HG03558 (cell line): Measurements from ENCODE around the gene ZNF584.
"Not testable (repeated sequence)": the region's sequence is repeated elsewhere in the genome, so short reads cannot be mapped to it uniquely, and the experiment has no call there.

Experiments used
- ATAC-seq: cut with Tn5 transposase; IDR thresholded peaks from one replicate; pipeline ENCODE4 v1.9.1; 2021; ENCODE audit warnings: moderate number of reproducible peaks; ENCODE audit not compliant: unreplicated experiment; ENCODE audit errors: extremely low read depth

ZNF584 gene

DNA sequence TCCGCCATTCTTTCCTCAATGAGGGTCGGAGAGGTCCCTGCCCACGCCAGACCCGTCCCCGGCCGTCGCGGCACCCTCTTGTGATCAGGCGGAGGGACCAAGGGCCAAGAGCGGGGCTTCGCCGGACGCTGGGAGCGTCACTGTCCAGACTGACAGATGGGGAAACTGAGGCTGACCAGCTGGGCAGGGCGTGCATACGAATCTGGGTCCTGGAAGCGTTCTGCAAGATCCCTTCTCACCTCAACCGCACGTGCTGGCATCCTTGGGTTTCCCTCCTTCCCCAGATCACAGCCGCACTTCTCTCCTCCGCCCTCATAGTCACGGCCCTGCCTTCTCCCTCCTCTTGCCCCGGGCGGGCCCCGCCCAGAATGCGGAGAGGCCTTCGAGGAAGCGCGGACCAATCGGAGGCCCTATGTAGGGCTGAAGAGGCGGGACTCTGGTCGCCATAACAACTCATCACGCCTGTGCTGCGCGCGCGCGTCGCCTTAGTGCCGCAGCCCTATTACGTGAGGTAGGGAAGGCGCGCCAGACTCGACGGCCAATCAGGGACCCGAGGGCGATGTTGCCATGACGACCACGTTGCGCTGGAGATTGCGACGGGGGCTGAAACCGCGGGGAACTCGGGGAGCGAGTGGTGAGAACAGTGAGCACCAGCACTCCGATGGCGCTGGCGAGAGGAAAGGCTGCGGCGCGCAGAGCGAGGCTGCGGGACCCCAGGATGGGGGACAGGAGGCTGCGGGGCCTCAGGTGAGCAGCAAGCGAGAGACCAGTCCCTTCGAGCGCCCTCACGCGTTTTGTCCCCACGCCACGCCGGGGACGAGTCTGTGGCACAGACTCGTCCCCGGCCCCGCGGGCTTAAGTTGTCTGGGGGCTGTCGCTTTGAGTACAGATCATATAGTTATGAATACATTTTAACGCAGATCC lies 7.3 kb upstream of the ZNF584 start:
- ATAC-seq: peak; percentile 80

- ATAC-seq: no peak
Measured at GRCh38 chr19:58401840-58402421, 6.5 kb upstream of the ZNF584 start.

DNA sequence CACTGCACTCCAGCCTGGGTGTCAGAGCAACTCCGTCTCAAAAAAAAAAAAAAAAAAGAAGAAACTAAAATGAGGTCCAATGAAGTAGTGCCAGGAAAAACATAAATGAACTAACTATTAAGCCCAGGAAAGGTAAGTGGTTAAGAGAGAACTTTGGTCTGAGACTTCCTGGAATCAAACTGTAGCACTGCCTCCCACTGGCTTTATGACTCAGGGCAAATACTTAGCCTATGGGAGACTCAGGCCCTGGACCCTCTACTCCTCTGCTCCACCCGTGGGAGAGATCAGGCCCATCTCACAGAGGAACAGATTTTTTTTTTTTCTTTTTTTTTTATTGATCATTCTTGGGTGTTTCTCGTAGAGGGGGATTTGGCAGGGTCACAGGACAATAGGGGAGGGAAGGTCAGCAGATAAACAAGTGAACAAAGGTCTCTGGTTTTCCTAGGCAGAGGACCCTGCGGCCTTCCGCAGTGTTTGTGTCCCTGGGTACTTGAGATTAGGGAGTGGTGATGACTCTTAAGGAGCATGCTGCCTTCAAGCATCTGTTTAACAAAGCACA lies 4.5 kb upstream of the ZNF584 start:
- not testable (repeated sequence) for ATAC-seq

DNA sequence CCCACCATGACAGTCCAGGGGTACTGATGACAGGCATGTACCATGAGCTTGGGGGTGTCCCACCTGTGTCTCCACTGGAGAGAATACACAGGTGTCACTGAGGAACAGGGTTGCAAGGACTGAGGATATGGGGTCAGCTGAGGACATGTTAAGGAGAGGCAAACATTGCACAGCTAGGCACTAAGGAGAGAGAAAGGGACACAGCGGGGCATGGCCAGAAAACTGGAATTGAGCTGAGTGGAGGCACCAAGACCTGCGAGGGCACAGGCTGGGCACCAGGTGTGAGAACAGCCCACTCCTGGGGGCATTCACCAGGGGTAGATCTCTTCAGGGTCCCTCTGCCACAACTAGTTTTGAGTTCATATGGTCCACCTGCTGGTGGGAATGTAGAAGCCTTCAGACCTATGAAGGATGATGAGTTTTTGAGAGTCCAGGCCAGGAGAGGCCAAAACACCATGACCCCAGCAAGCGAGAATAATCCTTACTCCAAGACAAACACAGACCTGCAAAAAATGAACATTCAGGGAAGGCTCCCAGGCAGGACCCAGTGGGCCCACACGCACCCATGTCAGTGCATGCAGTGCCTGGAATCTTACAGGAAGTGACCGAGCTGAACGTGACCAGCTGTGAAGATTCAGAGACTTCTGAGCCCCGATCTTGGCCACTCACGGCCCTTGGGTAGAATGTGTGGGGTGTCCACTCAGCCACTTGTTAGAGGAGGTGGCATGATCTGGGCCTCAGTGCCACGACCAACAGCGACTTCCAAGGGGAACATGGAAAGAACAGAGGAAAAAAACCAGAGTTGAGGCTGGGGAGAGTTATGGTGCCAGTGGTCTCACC lies 1.4 kb upstream of the ZNF584 start:
- no peak for ATAC-seq

DNA sequence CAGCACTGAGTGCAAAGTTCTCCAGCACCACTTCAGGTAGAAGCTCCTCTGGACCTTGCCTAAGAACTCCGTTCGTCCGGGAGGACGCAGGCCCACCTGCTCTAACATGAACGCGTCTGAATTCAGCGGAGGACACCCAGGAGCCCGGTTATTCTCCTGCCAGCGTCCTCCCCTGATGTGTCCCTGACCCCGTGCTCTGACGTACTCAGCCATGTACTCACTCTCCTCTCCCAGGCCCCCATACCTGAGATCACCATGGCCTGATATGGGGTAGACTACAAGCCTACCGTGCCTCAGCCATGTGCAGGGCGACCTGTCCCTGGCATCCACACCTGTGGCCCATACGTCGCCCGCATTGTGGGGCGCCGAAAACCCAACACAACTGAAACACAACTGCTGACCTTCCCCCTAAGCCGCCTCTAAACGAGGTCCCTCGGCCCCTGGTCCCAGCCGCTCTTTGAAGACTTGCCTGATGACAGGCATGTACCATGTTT lies 744 bp upstream of the ZNF584 start:
- ATAC-seq: no peak

DNA sequence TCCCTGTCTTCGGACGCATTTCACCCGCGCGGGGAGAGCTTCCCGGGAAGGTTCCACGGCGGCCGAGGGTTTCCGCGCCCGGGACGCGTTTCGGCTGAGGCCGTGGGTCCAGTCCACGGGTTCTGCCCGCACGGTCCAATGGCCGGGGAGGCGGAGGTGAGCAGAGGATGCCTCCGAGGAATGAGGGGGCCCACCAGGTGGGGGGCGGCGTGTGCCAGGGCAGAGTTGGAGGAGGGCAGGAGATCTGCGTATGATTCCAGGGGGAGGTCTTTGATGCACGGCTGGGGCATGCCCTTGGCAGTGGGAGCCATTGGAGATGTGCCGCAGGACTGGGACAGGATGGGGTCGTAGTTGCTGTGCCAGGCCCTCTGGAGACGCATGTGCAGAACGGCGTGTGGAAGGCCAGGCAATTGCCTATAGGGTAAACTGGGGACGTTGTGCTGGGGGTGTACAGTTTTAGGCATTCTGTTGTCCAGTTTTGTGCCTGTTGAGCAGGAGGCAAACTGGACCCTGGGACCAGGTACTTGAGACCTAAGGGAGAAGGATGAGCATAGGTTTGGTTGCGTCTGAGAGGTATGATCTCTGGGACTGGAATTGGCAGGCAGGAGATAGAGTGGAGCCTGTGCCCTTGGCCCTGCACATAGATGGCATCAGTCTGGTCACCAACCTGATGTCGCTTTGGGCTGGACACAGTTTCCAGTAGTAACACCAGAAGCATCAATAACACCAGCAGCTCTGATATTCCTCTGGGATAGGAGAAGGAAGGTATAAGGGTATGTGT lies 751 bp downstream of the ZNF584 start:
- no peak for ATAC-seq

DNA sequence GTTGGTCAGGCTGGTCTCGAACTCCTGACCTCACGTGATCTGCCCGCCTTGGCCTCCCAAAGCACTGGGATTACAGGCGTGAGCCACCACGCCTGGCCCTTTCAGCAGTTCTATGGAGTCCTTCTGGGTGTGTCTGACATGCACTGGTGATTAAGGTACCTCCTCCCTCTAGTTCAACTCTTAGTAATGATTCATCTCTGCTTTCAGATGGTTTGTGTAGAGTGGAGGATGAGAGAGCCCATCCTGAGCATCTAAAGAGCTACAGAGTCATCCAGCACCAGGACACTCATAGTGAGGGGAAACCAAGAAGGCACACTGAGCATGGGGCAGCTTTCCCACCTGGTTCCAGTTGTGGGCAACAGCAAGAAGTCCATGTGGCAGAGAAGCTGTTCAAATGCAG lies 8.2 kb downstream of the ZNF584 start:
- ATAC-seq: no peak

GRCh38 chr19:58417071-58417470 lies 8.6 kb downstream of the ZNF584 start:
- no peak for ATAC-seq

DNA sequence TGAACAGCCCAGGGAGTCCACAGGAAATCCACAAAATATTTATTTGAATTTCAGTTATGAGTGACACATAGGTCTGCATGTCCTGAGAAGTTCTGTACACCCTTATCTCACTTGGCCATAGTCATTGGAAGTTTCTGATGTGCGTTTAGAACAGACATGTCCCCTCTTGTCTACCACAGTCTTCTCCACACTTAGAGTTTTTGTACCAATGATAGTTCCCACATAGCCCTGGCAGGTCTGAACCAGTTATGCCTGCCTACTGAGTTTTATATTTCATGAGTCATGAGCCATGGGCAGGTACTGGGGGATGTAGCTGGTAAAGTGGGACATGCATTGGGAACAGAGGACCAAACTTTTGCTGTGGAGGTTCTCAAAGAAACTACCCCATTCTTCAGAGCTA lies 20.2 kb downstream of the ZNF584 start:
- no peak for ATAC-seq

DNA sequence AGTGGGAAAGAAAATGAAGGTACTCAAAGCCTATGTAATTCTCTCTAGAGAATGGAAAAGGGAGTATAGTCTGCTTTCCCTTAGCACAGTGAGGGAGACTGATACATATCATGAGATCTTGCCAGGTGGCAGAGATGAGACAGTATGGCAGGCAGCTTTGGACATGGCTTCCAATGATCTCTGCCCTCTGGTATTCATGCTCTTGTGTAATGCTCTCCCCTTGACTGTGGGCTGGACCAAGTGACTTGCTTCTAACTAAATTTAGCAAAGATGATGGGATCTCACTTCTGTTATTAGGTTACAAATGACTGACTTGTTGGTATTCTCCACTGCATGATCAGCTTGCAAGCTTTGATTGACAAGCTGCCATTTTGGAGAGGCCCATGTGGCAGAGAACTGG lies 21.3 kb downstream of the ZNF584 start:
- ATAC-seq: no peak

DNA sequence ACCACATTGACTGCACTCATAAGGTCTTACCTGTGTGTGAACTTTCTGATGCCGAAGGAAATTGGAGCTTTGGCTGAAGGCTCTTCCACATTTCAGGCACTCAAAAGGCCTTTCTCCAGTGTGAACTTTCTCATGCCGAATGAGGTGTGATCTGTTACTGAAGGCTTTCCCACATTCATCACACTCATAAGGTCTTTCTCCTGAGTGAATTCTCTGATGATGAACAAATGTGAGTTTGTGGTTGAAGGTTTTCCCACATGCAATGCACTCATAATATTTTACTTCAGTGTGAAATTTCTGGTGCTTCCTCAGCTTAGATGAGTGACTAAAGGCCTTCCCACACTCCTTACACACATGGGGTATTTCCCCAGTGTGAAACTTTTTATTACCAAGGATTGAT lies 25.8 kb downstream of the ZNF584 start:
- ATAC-seq: no peak

DNA sequence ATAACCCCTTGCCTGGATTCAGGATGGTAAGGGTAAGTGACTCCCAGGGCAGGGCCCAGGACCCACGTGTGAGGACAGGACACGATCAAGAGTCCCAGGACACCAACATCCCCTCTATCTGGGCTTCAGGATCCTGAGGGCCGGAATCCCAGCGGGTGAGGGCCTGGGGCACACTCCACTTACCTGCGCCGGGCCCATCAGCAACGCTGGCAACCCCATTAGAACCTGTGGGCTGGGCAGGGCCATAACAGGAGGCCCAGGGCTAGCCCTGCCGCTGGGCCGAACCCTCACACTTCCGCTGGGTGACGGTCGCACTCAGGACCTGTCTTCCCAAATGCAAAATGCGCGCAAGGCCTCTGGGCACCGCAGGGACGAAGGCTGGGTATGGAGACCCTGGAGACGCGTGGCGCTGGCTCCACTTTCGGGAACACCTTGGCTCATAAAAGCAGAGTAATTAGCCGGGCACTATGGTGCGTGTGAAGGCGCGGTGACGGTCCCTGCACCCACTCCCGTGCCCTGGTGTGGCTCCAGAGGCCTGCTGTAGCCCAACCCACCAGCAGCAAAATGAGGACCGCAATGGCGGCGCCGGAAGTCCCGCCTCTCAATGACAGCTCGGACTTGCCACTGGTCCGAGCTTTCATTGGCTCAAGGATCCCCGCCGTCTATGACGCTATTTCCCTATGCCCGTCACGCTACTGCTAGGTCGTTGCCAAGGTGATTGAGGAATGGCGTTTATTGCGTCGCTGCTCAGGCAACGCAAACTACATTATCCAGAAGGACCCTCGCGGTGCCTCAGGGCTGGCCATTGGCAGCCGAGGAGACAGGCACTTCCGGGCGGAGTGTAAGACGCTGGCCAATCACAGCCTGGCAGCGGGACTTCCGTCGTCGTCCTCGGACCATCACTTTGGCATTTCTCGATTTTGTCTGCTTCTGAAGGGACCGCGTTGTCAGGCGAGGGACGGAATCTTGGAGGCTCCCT lies 31.4 kb downstream of the ZNF584 start, which contains the start of gene ZNF132:
ZNF132 (minus strand) TSS at position 578 of the 979 bp plus-strand sequence; CDS start at position 246, 332 bp downstream.
- peak; percentile 95 for ATAC-seq

- no peak for ATAC-seq
Measured at GRCh38 chr19:58440556-58440955, 32.1 kb downstream of the ZNF584 start.

- ATAC-seq: not testable (repeated sequence)
Measured at GRCh38 chr19:58442986-58443385, 34.5 kb downstream of the ZNF584 start.

DNA sequence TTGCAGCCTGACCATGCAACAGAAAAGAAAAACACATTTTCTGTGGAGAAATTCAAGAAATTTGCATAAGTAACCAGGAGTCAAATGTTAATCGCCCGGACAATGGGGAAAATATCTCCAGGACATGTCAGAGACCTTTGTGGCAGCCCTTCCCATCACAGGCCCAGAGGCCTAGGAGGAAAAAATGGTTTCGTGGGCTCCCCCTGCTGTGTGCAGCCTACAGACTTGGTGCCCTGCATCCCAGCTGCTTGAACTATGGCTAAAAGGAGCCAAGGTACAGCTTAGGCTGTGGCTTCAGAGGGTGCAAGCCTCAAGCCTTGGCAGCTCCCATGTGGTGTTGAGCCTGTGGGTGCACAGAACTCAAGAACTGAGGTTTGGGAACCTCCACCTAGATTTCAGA lies 40.4 kb downstream of the ZNF584 start:
- not testable (repeated sequence) for ATAC-seq

- not testable (repeated sequence) for ATAC-seq
Measured at GRCh38 chr19:58449980-58450379, 41.5 kb downstream of the ZNF584 start.

DNA sequence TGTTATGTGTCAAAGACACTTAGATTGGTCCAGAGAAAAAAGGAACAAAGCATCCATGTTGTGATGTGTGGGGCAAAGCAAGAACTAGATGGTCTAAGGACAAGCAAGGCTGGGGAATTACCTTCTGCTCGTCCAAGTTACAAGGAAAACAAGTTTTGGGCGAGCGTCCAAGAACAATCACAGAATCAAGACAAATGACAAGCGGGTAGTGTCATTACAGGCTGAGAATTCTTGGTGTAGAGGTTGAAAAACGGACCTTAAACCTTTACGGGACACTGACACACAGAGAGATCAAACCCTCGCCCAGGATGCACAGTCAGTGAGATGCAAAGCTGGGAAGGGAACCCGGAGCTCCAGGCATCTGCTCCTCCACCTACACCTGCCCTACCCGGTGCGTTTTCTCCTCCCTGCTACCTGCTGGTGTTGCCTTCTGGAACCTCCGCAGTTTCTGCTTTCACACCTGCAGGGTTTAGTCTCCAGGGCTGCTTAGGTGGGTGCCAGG lies 42.5 kb downstream of the ZNF584 start:
- ATAC-seq: no peak
